ENCODE measurements around the gene ARHGEF10L.

ARHGEF10L gene

DNA sequence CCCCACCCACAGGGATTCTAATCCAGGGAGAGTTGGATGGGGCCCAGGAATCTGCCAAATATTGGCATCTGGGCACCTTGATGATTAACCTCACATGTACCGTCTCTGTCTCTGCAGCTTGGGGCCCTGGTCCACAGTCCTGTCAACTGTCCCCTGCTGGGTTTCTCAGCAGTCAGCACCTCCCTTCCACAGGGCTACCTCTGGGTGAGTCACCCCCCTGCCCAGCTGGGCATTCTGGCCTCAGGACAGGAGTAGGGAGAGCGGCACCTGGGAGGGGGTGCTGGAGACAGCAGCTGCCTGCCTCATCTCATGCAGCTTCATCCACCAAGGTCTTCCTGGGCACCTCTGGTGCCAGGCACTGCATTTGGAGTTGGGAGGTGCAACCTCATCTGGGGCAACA is 115.0 kb downstream of the ARHGEF10L start:
- no peak for DNase-seq (ENCODE audit: low read depth in 1 of 2, low spot score in 1 of 2)
- Histone ChIP-seq H3K27me3 (ENCODE audit: insufficient read depth, poor library complexity, severe bottlenecking) (no peaks in the 10 kb centered on the region), H3K27ac (replicated peaks) (no peak overlapping the region), H3K4me3 (replicated peaks; ENCODE audit: insufficient read depth, low read length) (no peak overlapping the region)
- TF ChIP-seq, protein P1, sequence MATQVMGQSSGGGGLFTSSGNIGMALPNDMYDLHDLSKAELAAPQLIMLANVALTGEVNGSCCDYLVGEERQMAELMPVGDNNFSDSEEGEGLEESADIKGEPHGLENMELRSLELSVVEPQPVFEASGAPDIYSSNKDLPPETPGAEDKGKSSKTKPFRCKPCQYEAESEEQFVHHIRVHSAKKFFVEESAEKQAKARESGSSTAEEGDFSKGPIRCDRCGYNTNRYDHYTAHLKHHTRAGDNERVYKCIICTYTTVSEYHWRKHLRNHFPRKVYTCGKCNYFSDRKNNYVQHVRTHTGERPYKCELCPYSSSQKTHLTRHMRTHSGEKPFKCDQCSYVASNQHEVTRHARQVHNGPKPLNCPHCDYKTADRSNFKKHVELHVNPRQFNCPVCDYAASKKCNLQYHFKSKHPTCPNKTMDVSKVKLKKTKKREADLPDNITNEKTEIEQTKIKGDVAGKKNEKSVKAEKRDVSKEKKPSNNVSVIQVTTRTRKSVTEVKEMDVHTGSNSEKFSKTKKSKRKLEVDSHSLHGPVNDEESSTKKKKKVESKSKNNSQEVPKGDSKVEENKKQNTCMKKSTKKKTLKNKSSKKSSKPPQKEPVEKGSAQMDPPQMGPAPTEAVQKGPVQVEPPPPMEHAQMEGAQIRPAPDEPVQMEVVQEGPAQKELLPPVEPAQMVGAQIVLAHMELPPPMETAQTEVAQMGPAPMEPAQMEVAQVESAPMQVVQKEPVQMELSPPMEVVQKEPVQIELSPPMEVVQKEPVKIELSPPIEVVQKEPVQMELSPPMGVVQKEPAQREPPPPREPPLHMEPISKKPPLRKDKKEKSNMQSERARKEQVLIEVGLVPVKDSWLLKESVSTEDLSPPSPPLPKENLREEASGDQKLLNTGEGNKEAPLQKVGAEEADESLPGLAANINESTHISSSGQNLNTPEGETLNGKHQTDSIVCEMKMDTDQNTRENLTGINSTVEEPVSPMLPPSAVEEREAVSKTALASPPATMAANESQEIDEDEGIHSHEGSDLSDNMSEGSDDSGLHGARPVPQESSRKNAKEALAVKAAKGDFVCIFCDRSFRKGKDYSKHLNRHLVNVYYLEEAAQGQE (IDR thresholded peaks at IDR 0.05; ENCODE audit: insufficient replicate concordance, low read depth) = no peak
- TF ChIP-seq GABPA (IDR thresholded peaks at IDR 0.05; ENCODE audit: low read depth) (no peak), SPI1 (IDR thresholded peaks at IDR 0.05; ENCODE audit: borderline replicate concordance, low read depth) (no peak), POLR2AphosphoS5 (IDR thresholded peaks at IDR 0.05; ENCODE audit: low read depth) (no peak)
- TF ChIP-seq, protein P2, sequence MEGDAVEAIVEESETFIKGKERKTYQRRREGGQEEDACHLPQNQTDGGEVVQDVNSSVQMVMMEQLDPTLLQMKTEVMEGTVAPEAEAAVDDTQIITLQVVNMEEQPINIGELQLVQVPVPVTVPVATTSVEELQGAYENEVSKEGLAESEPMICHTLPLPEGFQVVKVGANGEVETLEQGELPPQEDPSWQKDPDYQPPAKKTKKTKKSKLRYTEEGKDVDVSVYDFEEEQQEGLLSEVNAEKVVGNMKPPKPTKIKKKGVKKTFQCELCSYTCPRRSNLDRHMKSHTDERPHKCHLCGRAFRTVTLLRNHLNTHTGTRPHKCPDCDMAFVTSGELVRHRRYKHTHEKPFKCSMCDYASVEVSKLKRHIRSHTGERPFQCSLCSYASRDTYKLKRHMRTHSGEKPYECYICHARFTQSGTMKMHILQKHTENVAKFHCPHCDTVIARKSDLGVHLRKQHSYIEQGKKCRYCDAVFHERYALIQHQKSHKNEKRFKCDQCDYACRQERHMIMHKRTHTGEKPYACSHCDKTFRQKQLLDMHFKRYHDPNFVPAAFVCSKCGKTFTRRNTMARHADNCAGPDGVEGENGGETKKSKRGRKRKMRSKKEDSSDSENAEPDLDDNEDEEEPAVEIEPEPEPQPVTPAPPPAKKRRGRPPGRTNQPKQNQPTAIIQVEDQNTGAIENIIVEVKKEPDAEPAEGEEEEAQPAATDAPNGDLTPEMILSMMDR (IDR thresholded peaks at IDR 0.05; ENCODE audit: insufficient read depth, low read length) = no peak

DNA sequence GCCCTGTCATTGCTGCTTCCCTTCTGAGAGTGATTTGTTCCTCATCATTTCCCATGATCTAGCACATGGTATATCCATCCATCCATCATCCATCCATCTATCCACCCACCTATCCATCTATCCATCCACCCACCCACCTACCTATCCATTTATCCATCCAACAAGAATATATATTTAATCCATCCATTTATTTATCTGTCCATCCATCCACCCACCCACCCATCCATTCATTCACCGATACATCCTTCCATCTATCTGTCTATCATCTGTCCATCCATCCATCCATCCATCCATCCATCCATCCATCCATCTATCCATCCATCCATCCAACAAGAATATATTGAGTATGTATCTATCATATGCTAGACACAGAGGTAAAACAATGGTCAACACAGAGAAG is 115.7 kb downstream of the ARHGEF10L start:
- Histone ChIP-seq H3K4me3 (replicated peaks; ENCODE audit: insufficient read depth, low read length) (no peak overlapping the region), H3K27ac (replicated peaks) (no peak overlapping the region), H3K27me3 (ENCODE audit: insufficient read depth, poor library complexity, severe bottlenecking) (no peaks in the 10 kb centered on the region)
- no peak for DNase-seq (ENCODE audit: low read depth in 1 of 2, low spot score in 1 of 2)
- TF ChIP-seq, protein P1 (IDR thresholded peaks at IDR 0.05; ENCODE audit: insufficient replicate concordance, low read depth) = no peak
- TF ChIP-seq, protein P2 (IDR thresholded peaks at IDR 0.05; ENCODE audit: insufficient read depth, low read length) = no peak
- no peak for TF ChIP-seq GABPA (IDR thresholded peaks at IDR 0.05; ENCODE audit: low read depth)
- no peak for TF ChIP-seq POLR2AphosphoS5 (IDR thresholded peaks at IDR 0.05; ENCODE audit: low read depth)
- no peak for TF ChIP-seq SPI1 (IDR thresholded peaks at IDR 0.05; ENCODE audit: borderline replicate concordance, low read depth)

DNA sequence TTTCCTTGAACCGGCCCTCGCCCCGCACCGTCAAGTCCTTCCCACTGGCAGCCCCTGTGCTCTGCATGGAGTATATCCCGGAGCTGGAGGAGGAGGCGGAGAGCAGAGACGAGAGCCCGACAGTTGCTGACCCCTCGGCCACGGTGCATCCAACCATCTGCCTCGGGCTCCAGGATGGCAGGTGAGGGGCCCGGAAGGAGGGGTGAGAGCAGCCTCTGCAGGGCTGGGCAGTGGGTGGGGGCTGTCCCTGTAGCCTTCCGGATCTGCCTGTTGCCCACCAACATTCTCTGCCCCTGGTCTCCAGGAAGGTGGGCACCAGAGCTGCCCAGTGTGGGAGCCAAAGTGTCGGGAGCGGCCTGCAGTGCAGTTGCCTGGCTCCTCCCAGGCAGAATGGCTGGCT is 116.4 kb downstream of the ARHGEF10L start:
- Histone ChIP-seq H3K27ac (replicated peaks) (no peak overlapping the region), H3K4me3 (replicated peaks; ENCODE audit: insufficient read depth, low read length) (no peak overlapping the region), H3K27me3 (ENCODE audit: insufficient read depth, poor library complexity, severe bottlenecking) (no peaks in the 10 kb centered on the region)
- TF ChIP-seq GABPA (IDR thresholded peaks at IDR 0.05; ENCODE audit: low read depth) (no peak), POLR2AphosphoS5 (IDR thresholded peaks at IDR 0.05; ENCODE audit: low read depth) (no peak), SPI1 (IDR thresholded peaks at IDR 0.05; ENCODE audit: borderline replicate concordance, low read depth) (no peak)
- TF ChIP-seq, protein P1 (IDR thresholded peaks at IDR 0.05; ENCODE audit: insufficient replicate concordance, low read depth) = no peak
- TF ChIP-seq, protein P2 (IDR thresholded peaks at IDR 0.05; ENCODE audit: insufficient read depth, low read length) = no peak
- no peak for DNase-seq (ENCODE audit: low read depth in 1 of 2, low spot score in 1 of 2)
